Subcutaneous abdominal adipose tissue (tissue), 5 donors: Measurements from ENCODE around the gene PTPN21.

ENCODE experiments used
- H3K27ac ChIP-seq: one replicate; pipeline ENCODE4 v1.7.0; 2013; ENCODE audit warnings: low read depth, mild to moderate bottlenecking, inconsistent platforms, low read length, moderate library complexity
- H3K27me3 ChIP-seq, 5 donors: one replicate each; pipeline ENCODE4 v1.7.0; 2013; ENCODE audit warnings: low read length in 5 of 5, inconsistent platforms in 1 of 5; ENCODE audit not compliant: control insufficient read depth in 5 of 5, insufficient read depth in 4 of 5
- H3K36me3 ChIP-seq, 5 donors: one replicate each; pipeline ENCODE4 v1.7.0; 2013; ENCODE audit warnings: low read length in 5 of 5; ENCODE audit not compliant: control insufficient read depth in 5 of 5, insufficient read depth in 5 of 5
- H3K4me1 ChIP-seq, 5 donors: one replicate each; pipeline ENCODE4 v1.7.0; 2013; ENCODE audit warnings: low read length in 5 of 5, mild to moderate bottlenecking in 3 of 5, moderate library complexity in 1 of 5; ENCODE audit not compliant: control insufficient read depth in 5 of 5, insufficient read depth in 5 of 5
- H3K4me3 ChIP-seq, 5 donors: one replicate each; pipeline ENCODE4 v1.7.0; 2013; ENCODE audit warnings: low read length in 5 of 5, low read depth in 1 of 5
- H3K9ac ChIP-seq, 5 donors: one replicate each; pipeline ENCODE4 v1.7.0; 2013; ENCODE audit warnings: low read length in 5 of 5, mild to moderate bottlenecking in 4 of 5, moderate library complexity in 3 of 5
- H3K9me3 ChIP-seq, 5 donors: one replicate each; pipeline ENCODE4 v1.7.0; 2013; ENCODE audit warnings: low read length in 5 of 5; ENCODE audit not compliant: control insufficient read depth in 5 of 5
- donor health status: healthy.
- donor health status: healthy.
- donor health status: healthy.
- donor health status: healthy.
- donor health status: healthy.

Gene PTPN21

GRCh38 chr14:88515499-88516221 lies 39.1 kb downstream of the PTPN21 start:
- Histone ChIP-seq H3K9me3 (no peaks in the 10 kb centered on the region), H3K4me3 (no peak overlapping the region), H3K9ac (no peak overlapping the region), H3K36me3 (peaks cover 14 to 19% (median 16%) of the 10 kb centered on the region in 5 donors), H3K27me3 (no peaks in the 10 kb centered on the region), H3K4me1 (peaks cover 0 to 2% (median 0%) of the 10 kb centered on the region in 5 donors), H3K27ac (no peak overlapping the region)

GRCh38 chr14:88507208-88507607 lies 47.6 kb downstream of the PTPN21 start:
- Histone ChIP-seq H3K9ac (no peak overlapping the region), H3K4me1 (no peaks in the 10 kb centered on the region), H3K9me3 (no peaks in the 10 kb centered on the region), H3K27me3 (no peaks in the 10 kb centered on the region), H3K27ac (no peak overlapping the region), H3K4me3 (no peak overlapping the region), H3K36me3 (peaks cover 24 to 39% (median 27%) of the 10 kb centered on the region in 5 donors)

DNA sequence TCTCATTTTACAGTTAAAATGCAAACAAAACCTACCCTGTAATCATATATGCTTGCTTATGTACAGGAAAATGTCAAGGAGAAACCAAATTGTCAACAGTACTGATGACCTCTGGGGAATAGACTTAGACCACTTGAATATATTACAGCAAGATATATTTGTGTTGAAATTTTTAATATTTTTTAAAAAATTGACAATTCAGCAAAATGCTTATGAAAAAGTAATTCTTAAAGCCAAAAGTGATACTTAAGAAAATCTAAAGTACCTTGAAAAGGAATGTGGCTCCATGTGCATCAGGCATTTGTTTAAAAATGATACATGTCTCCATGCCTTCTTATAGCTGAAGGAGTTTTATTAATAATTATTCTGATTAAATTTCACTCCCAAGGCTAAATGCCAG lies 49.2 kb downstream of the PTPN21 start:
- H3K27ac ChIP-seq = no peak overlapping the region
- no peaks in the 10 kb centered on the region for H3K4me1 ChIP-seq
- H3K36me3 ChIP-seq = peaks cover 36 to 55% (median 40%) of the 10 kb centered on the region in 5 donors
- no peaks in the 10 kb centered on the region for H3K9me3 ChIP-seq
- no peak overlapping the region for H3K4me3 ChIP-seq
- H3K9ac ChIP-seq = no peak overlapping the region
- no peaks in the 10 kb centered on the region for H3K27me3 ChIP-seq

GRCh38 chr14:88504602-88505001 lies 50.2 kb downstream of the PTPN21 start:
- Histone ChIP-seq H3K9ac (no peak overlapping the region), H3K36me3 (peaks cover 41 to 62% (median 46%) of the 10 kb centered on the region in 5 donors), H3K4me1 (no peaks in the 10 kb centered on the region), H3K4me3 (no peak overlapping the region), H3K27ac (no peak overlapping the region), H3K27me3 (no peaks in the 10 kb centered on the region), H3K9me3 (no peaks in the 10 kb centered on the region)

DNA sequence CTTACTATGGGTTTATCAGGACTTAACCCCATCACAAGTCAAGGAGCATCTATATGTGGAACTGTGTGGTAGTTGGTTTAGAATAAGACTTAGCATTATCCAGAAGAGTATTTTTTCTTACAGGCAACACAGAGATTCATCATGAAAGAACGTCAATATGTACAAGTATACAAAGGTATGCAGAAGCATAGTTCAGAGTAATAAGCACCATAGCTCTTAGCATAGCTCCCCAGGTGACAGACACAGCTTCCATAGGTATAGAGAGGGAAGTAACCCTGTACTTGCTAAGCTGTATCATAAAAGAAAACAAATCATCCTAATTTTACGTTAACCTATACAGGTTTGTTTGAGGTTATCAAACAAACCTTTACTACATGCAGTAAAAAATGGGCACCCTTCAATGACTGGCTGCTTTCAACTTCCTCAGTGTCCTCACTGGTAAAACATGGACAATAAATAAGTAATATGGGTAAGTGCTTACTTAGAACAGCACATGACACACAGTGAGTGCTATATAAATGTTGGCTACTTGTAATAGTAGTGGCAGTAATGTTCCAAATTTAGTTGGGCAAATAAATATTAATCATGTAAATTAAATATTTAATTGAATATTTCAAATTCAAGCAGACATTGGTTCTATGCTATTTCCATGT lies 50.9 kb downstream of the PTPN21 start:
- Histone ChIP-seq H3K27me3 (no peaks in the 10 kb centered on the region), H3K36me3 (peaks cover 45 to 69% (median 53%) of the 10 kb centered on the region in 5 donors), H3K27ac (no peak overlapping the region)

DNA sequence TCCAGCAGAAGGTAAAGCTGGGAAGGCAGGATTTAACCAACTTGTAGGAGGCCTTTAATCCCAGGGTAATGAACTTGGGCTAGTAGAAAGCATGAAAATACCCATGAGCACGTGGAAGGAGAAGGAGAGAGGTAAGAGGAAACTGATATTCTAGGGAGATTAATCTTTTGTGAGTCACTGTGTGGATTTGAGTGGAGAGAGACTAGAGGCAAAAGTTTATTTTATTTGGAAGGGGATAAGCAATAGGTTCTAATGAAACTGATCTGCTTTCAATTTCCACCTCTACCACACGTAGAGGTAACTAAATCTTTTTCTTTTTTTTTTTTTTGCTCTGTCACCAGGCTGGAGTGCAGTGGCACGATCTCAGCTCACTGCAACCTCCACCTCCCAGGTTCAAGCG lies 52.1 kb downstream of the PTPN21 start:
- Histone ChIP-seq H3K36me3 (peaks cover 45 to 70% (median 54%) of the 10 kb centered on the region in 5 donors), H3K27me3 (no peaks in the 10 kb centered on the region), H3K27ac (no peak overlapping the region), H3K4me1 (no peaks in the 10 kb centered on the region), H3K9ac (no peak overlapping the region), H3K9me3 (no peaks in the 10 kb centered on the region), H3K4me3 (no peak overlapping the region)

More for the DNA sequence above, 50.9 kb downstream of the PTPN21 start:
- no peak overlapping the region for H3K9ac ChIP-seq
- no peaks in the 10 kb centered on the region for H3K4me1 ChIP-seq
- no peak overlapping the region for H3K4me3 ChIP-seq
- H3K9me3 ChIP-seq = no peaks in the 10 kb centered on the region

- Histone ChIP-seq H3K36me3 (peaks cover 52 to 75% (median 60%) of the 10 kb centered on the region in 5 donors), H3K9me3 (no peaks in the 10 kb centered on the region), H3K9ac (no peak overlapping the region), H3K27ac (no peak overlapping the region), H3K4me3 (no peak overlapping the region), H3K4me1 (no peaks in the 10 kb centered on the region), H3K27me3 (no peaks in the 10 kb centered on the region)
These were observed 54.2 kb downstream of the PTPN21 start for GRCh38 chr14:88500611-88501010.

GRCh38 chr14:88499225-88499624 lies 55.6 kb downstream of the PTPN21 start:
- Histone ChIP-seq H3K4me3 (no peak overlapping the region), H3K36me3 (peaks cover 46 to 82% (median 60%) of the 10 kb centered on the region in 5 donors), H3K4me1 (no peaks in the 10 kb centered on the region), H3K9ac (no peak overlapping the region), H3K27me3 (no peaks in the 10 kb centered on the region), H3K9me3 (no peaks in the 10 kb centered on the region), H3K27ac (no peak overlapping the region)

DNA sequence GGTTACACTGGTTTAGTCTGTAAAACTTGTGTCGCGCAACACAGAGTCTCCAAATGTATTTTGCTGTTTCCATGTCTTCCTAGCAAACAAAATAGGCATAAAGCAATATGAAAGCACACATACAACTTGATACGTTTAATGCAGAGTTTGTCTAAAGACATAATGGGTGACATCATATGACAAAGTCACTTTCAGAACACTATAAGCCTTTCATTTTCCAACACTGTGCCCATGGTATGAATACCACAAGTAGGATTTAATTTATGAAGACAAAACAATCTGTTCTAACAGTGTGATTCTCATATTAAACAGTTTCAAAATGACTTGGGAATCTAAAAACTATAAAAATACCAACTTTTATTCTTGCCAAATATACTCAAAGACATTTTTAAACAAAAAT lies 58.4 kb downstream of the PTPN21 start:
- Histone ChIP-seq H3K4me3 (no peak overlapping the region), H3K9me3 (no peaks in the 10 kb centered on the region), H3K27me3 (no peaks in the 10 kb centered on the region), H3K4me1 (peaks cover 0 to 4% (median 0%) of the 10 kb centered on the region in 5 donors), H3K36me3 (peaks cover 32 to 74% (median 54%) of the 10 kb centered on the region in 5 donors), H3K9ac (no peak overlapping the region), H3K27ac (no peak overlapping the region)

GRCh38 chr14:88493392-88494185 lies 61.2 kb downstream of the PTPN21 start:
- H3K27me3 ChIP-seq = no peaks in the 10 kb centered on the region
- H3K4me1 ChIP-seq = peaks cover 0 to 4% (median 0%) of the 10 kb centered on the region in 5 donors
- no peak overlapping the region for H3K27ac ChIP-seq
- no peak overlapping the region for H3K9ac ChIP-seq
- no peak overlapping the region for H3K4me3 ChIP-seq
- peaks cover 17 to 72% (median 51%) of the 10 kb centered on the region in 5 donors for H3K36me3 ChIP-seq
- no peaks in the 10 kb centered on the region for H3K9me3 ChIP-seq
